Erythroblast (primary cell): ENCODE measurements around the gene GHRL.

Experiments used
- GATA1 ChIP-seq: IDR thresholded peaks from 2 replicates; pipeline ENCODE4 v1.6.1; 2011; ENCODE audit warnings: low read depth, mild to moderate bottlenecking, control low read depth, low read length, moderate library complexity
- POLR2A ChIP-seq: IDR thresholded peaks from 2 replicates; pipeline ENCODE4 v1.6.1; 2011; ENCODE audit warnings: mild to moderate bottlenecking, low read length

- TF ChIP-seq POLR2A (peak; percentile 54), GATA1 (no peak)
Measured at GRCh38 chr3:10242182-10243065, 50.3 kb downstream of the GHRL start.
